Mesendoderm (in vitro differentiated cells): ENCODE results near the gene WDR44.
"Not testable (repeated sequence)": the region's sequence is repeated elsewhere in the genome, so short reads cannot be mapped to it uniquely, and the experiment has no call there.

ENCODE experiments used
- DNase-seq: peaks from one replicate; pipeline ENCODE4 v3.0.0; 2013
- H2AK5ac ChIP-seq: 2 replicates; pipeline ENCODE4 v1.6.1; 2013; ENCODE audit warnings: low read length, inconsistent platforms
- H2BK120ac ChIP-seq: 2 replicates; pipeline ENCODE4 v1.6.1; 2013; ENCODE audit warnings: low read depth, mild to moderate bottlenecking, low read length, moderate library complexity, mixed read lengths
- H2BK15ac ChIP-seq: replicated peaks from 2 replicates; pipeline ENCODE4 v1.6.1; 2013; ENCODE audit warnings: low read depth, mild to moderate bottlenecking, moderate library complexity
- H2BK5ac ChIP-seq: 2 replicates; pipeline ENCODE4 v1.6.1; 2013; ENCODE audit warnings: low read length, inconsistent platforms
- H3K18ac ChIP-seq: 2 replicates; pipeline ENCODE4 v1.6.1; 2013; ENCODE audit warnings: mild to moderate bottlenecking, low read length, mixed read lengths
- H3K23ac ChIP-seq: one replicate; pipeline ENCODE4 v1.6.1; 2013; ENCODE audit warnings: low read length
- H3K27ac ChIP-seq: 2 replicates; pipeline ENCODE4 v1.5.1; 2013; ENCODE audit warnings: low read depth, mild to moderate bottlenecking, inconsistent platforms, low read length, moderate library complexity
- H3K27me3 ChIP-seq: 2 replicates; pipeline ENCODE4 v1.6.1; 2013; ENCODE audit warnings: low read length, control low read depth, mild to moderate bottlenecking, inconsistent platforms; ENCODE audit not compliant: insufficient read depth, poor library complexity
- H3K36me3 ChIP-seq: 2 replicates; pipeline ENCODE4 v1.6.1; 2013; ENCODE audit warnings: low read length, inconsistent platforms; ENCODE audit not compliant: control insufficient read depth, insufficient read depth
- H3K4ac ChIP-seq: one replicate; pipeline ENCODE4 v1.6.1; 2013; ENCODE audit warnings: low read depth, mild to moderate bottlenecking, low read length, moderate library complexity
- H3K4me1 ChIP-seq: 2 replicates; pipeline ENCODE4 v1.6.1; 2013; ENCODE audit warnings: low read depth, low read length, inconsistent platforms; ENCODE audit not compliant: control insufficient read depth
- H3K4me2 ChIP-seq: 2 replicates; pipeline ENCODE4 v1.6.1; 2013; ENCODE audit warnings: low read length
- H3K4me3 ChIP-seq: 2 replicates; pipeline ENCODE4 v1.5.1; 2013; ENCODE audit warnings: mild to moderate bottlenecking, low read length
- H3K56ac ChIP-seq: one replicate; pipeline ENCODE4 v1.6.1; 2013; ENCODE audit warnings: low read length
- H3K79me1 ChIP-seq: 2 replicates; pipeline ENCODE4 v1.6.1; 2013; ENCODE audit warnings: low read length, inconsistent platforms
- H3K79me2 ChIP-seq: 2 replicates; pipeline ENCODE4 v1.6.1; 2013; ENCODE audit warnings: mild to moderate bottlenecking, low read length; ENCODE audit not compliant: control insufficient read depth, insufficient read depth
- H3K9ac ChIP-seq: 2 replicates; pipeline ENCODE4 v1.6.1; 2013; ENCODE audit warnings: low read length, inconsistent platforms
- H4K5ac ChIP-seq: one replicate; pipeline ENCODE4 v1.6.1; 2013; ENCODE audit warnings: low read length
- H4K8ac ChIP-seq: one replicate; pipeline ENCODE4 v1.6.1; 2013; ENCODE audit warnings: low read depth, mild to moderate bottlenecking, control low read depth, low read length, moderate library complexity
- WGBS: extraction: QIAGEN DNeasy Blood & Tissue Kit; methylation state at CpG from one replicate; pipeline ENCODE4 v1.1.7; 2013; ENCODE audit warnings: low lambda C conversion rate, missing lambda C conversion rate; ENCODE audit not compliant: insufficient coverage; ENCODE audit errors: extremely low coverage; 5-methylcytosine and 5-hydroxymethylcytosine counted together

The WDR44 gene

GRCh38 chrX:118474586-118474985 lies 128.7 kb downstream of the WDR44 start:
- H3K9ac ChIP-seq = no peak overlapping the region
- DNase-seq = no peak
- no peak overlapping the region for H3K27ac ChIP-seq
- H3K4ac ChIP-seq = no peak overlapping the region
- WGBS = no CpG with 5 or more reads among the region's 6 CpGs
- H3K27me3 ChIP-seq = no peaks in the 10 kb centered on the region
- no peak overlapping the region for H3K18ac ChIP-seq
- no peak overlapping the region for H3K56ac ChIP-seq
- no peaks in the 10 kb centered on the region for H3K4me1 ChIP-seq
- no peaks in the 10 kb centered on the region for H3K36me3 ChIP-seq
- no peaks in the 10 kb centered on the region for H3K79me2 ChIP-seq
- H3K4me2 ChIP-seq = no peak overlapping the region
- no peak overlapping the region for H2BK120ac ChIP-seq
- no peak overlapping the region for H2AK5ac ChIP-seq
- no peak overlapping the region for H3K23ac ChIP-seq
- H4K5ac ChIP-seq = no peak overlapping the region
- no peak overlapping the region for H4K8ac ChIP-seq
- no peak overlapping the region for H2BK5ac ChIP-seq
- no peak overlapping the region for H3K4me3 ChIP-seq
- no peak overlapping the region for H2BK15ac ChIP-seq
- no peaks in the 10 kb centered on the region for H3K79me1 ChIP-seq

GRCh38 chrX:118475903-118476302 lies 130.0 kb downstream of the WDR44 start:
- H3K4me3 ChIP-seq = no peak overlapping the region
- no peak overlapping the region for H3K18ac ChIP-seq
- no peak overlapping the region for H2BK5ac ChIP-seq
- H3K79me1 ChIP-seq = no peaks in the 10 kb centered on the region
- H2BK120ac ChIP-seq = no peak overlapping the region
- H2BK15ac ChIP-seq = no peak overlapping the region
- no peak overlapping the region for H3K4ac ChIP-seq
- no peak overlapping the region for H2AK5ac ChIP-seq
- no peak overlapping the region for H3K56ac ChIP-seq
- no peaks in the 10 kb centered on the region for H3K27me3 ChIP-seq
- H3K4me1 ChIP-seq = no peaks in the 10 kb centered on the region
- H3K9ac ChIP-seq = no peak overlapping the region
- H3K79me2 ChIP-seq = no peaks in the 10 kb centered on the region
- WGBS = no CpG with 5 or more reads among the region's 4 CpGs
- H3K27ac ChIP-seq = no peak overlapping the region
- no peaks in the 10 kb centered on the region for H3K36me3 ChIP-seq
- peak; percentile 10 for DNase-seq
- H4K5ac ChIP-seq = no peak overlapping the region
- H3K4me2 ChIP-seq = no peak overlapping the region
- H4K8ac ChIP-seq = no peak overlapping the region
- no peak overlapping the region for H3K23ac ChIP-seq

GRCh38 chrX:118480172-118480571 lies 134.3 kb downstream of the WDR44 start:
- Histone ChIP-seq H3K27ac (no peak overlapping the region), H3K36me3 (no peaks in the 10 kb centered on the region), H3K79me2 (no peaks in the 10 kb centered on the region), H3K9ac (no peak overlapping the region), H3K23ac (no peak overlapping the region), H3K4me3 (no peak overlapping the region), H3K79me1 (no peaks in the 10 kb centered on the region), H3K56ac (no peak overlapping the region), H4K5ac (no peak overlapping the region), H3K4me1 (no peaks in the 10 kb centered on the region), H3K18ac (no peak overlapping the region), H3K27me3 (no peaks in the 10 kb centered on the region), H2AK5ac (no peak overlapping the region), H2BK15ac (no peak overlapping the region), H3K4ac (no peak overlapping the region), H2BK120ac (no peak overlapping the region), H2BK5ac (no peak overlapping the region), H4K8ac (no peak overlapping the region), H3K4me2 (no peak overlapping the region)
- DNase-seq = no peak
- WGBS = no CpG with 5 or more reads among the region's 1 CpG

- not testable (repeated sequence) for H3K56ac ChIP-seq, H3K79me1 ChIP-seq, H3K18ac ChIP-seq, DNase-seq, H2AK5ac ChIP-seq, H3K27ac ChIP-seq, H4K8ac ChIP-seq, H3K4me3 ChIP-seq, H3K23ac ChIP-seq, H3K4me1 ChIP-seq, H3K9ac ChIP-seq, H3K36me3 ChIP-seq, H3K79me2 ChIP-seq, H2BK120ac ChIP-seq, H2BK15ac ChIP-seq, H3K4ac ChIP-seq, H3K4me2 ChIP-seq, H3K27me3 ChIP-seq, H2BK5ac ChIP-seq, H4K5ac ChIP-seq
- no CpG with 5 or more reads among the region's 4 CpGs for WGBS
Measured at GRCh38 chrX:118482384-118482783, 136.5 kb downstream of the WDR44 start.

- Histone ChIP-seq H3K4me1 (no peaks in the 10 kb centered on the region), H4K5ac (no peak overlapping the region), H3K56ac (no peak overlapping the region), H2AK5ac (no peak overlapping the region), H3K4ac (no peak overlapping the region), H2BK120ac (no peak overlapping the region), H3K9ac (no peak overlapping the region), H3K79me1 (no peaks in the 10 kb centered on the region), H3K4me2 (no peak overlapping the region), H3K23ac (no peak overlapping the region), H2BK5ac (no peak overlapping the region), H3K79me2 (no peaks in the 10 kb centered on the region), H3K36me3 (no peaks in the 10 kb centered on the region), H2BK15ac (no peak overlapping the region), H4K8ac (no peak overlapping the region), H3K27me3 (no peaks in the 10 kb centered on the region), H3K18ac (no peak overlapping the region), H3K27ac (no peak overlapping the region), H3K4me3 (no peak overlapping the region)
- DNase-seq = no peak
- WGBS = no CpG with 5 or more reads among the region's 9 CpGs
Measured at GRCh38 chrX:118484216-118484903, 138.5 kb downstream of the WDR44 start.

GRCh38 chrX:118486693-118487092 lies 140.8 kb downstream of the WDR44 start:
- not testable (repeated sequence) for H3K9ac ChIP-seq, H3K27ac ChIP-seq, H3K27me3 ChIP-seq, H4K5ac ChIP-seq, H3K4me1 ChIP-seq, H2BK5ac ChIP-seq, H3K4me3 ChIP-seq, H3K4ac ChIP-seq, H3K23ac ChIP-seq, H3K79me1 ChIP-seq, H2AK5ac ChIP-seq, H4K8ac ChIP-seq, H2BK15ac ChIP-seq, H3K56ac ChIP-seq, DNase-seq, H3K36me3 ChIP-seq, H3K79me2 ChIP-seq, H3K4me2 ChIP-seq, H3K18ac ChIP-seq, H2BK120ac ChIP-seq
- WGBS = no CpG with 5 or more reads among the region's 1 CpG
